CD4-positive, alpha-beta T cell treated with Interleukin-2 at 100 ng/mL for 4 hours (primary cell): ENCODE data around the gene MFAP4.

Experiments used
- DNase-seq: peaks from one replicate; pipeline ENCODE4 v3.0.0-alpha.2; 2020; ENCODE audit warnings: low spot score

MFAP4 gene

GRCh38 chr17:19348081-19348650 is 38.8 kb downstream of the MFAP4 start:
- no peak for DNase-seq

GRCh38 chr17:19347323-19348080 is 39.5 kb downstream of the MFAP4 start:
- no peak for DNase-seq

- no peak for DNase-seq
Observed at GRCh38 chr17:19346351-19347255, 40.4 kb downstream of the MFAP4 start.

GRCh38 chr17:19345486-19346350 is 41.3 kb downstream of the MFAP4 start:
- no peak for DNase-seq

- DNase-seq: no peak
Observed at GRCh38 chr17:19345067-19345460, 41.9 kb downstream of the MFAP4 start.

GRCh38 chr17:19344311-19345066 is 42.5 kb downstream of the MFAP4 start:
- DNase-seq: no peak

- DNase-seq: no peak
Observed at GRCh38 chr17:19343671-19344151, 43.3 kb downstream of the MFAP4 start.

- DNase-seq: no peak
Observed at GRCh38 chr17:19343256-19343630, 43.7 kb downstream of the MFAP4 start.

- no peak for DNase-seq
Observed at GRCh38 chr17:19342611-19343255, 44.3 kb downstream of the MFAP4 start.

GRCh38 chr17:19341641-19342610 is 45.1 kb downstream of the MFAP4 start:
- DNase-seq: no peak

GRCh38 chr17:19341211-19341631 is 45.8 kb downstream of the MFAP4 start:
- no peak for DNase-seq

GRCh38 chr17:19339341-19339815 is 47.6 kb downstream of the MFAP4 start:
- no peak for DNase-seq

GRCh38 chr17:19338031-19338990 is 48.7 kb downstream of the MFAP4 start:
- DNase-seq: peak; percentile 62

- no peak for DNase-seq
Observed at GRCh38 chr17:19337712-19338023, 49.3 kb downstream of the MFAP4 start.

GRCh38 chr17:19336938-19337711 is 49.9 kb downstream of the MFAP4 start:
- no peak for DNase-seq

- DNase-seq: no peak
Observed at GRCh38 chr17:19335951-19336631, 50.9 kb downstream of the MFAP4 start.

- no peak for DNase-seq
Observed at GRCh38 chr17:19334331-19334730, 52.7 kb downstream of the MFAP4 start.
